Fibroblast of lung (primary cell): ENCODE measurements around the gene NCOA7. TPM values are rescaled to one million over a fixed set of nuclear protein-coding genes. Genes with fewer than 3 reads are reported as not detected.

ENCODE experiments used
- DNase-seq, 2 donors: peaks; one replicate each; pipeline versions ENCODE4 v3.0.0 to v3.0.0-alpha.2; 2010; ENCODE audit warnings: low read depth in 2 of 2
- H2AFZ ChIP-seq: 2 replicates; pipeline ENCODE4 v1.5.1; 2012; ENCODE audit warnings: low read length, control low read depth, inconsistent platforms
- H3K27ac ChIP-seq: 2 replicates; pipeline ENCODE4 v1.5.1; 2011; ENCODE audit warnings: low read length, control low read depth; ENCODE audit not compliant: insufficient read depth
- H3K27me3 ChIP-seq: 2 replicates; pipeline ENCODE4 v1.5.1; 2011; ENCODE audit warnings: mild to moderate bottlenecking, low read length; ENCODE audit not compliant: control insufficient read depth, insufficient read depth
- H3K36me3 ChIP-seq: 2 replicates; pipeline ENCODE4 v1.5.1; 2011; ENCODE audit warnings: low read length; ENCODE audit not compliant: control insufficient read depth, insufficient read depth
- H3K4me1 ChIP-seq: 2 replicates; pipeline ENCODE4 v1.5.1; 2011; ENCODE audit warnings: low read length; ENCODE audit not compliant: control insufficient read depth, insufficient read depth; ENCODE audit errors: extremely low read depth
- H3K4me2 ChIP-seq: 2 replicates; pipeline ENCODE4 v1.5.1; 2011; ENCODE audit warnings: low read length, control low read depth; ENCODE audit not compliant: insufficient read depth; ENCODE audit errors: extremely low read depth
- H3K4me3 ChIP-seq, 4 experiments: fragments of 200-600 bp in 1 of 4; sonication (generic) in 1 of 4; replicated peaks in 1 of 4; 2 replicates each; pipeline ENCODE4 v1.5.1; 2011 to 2016; ENCODE audit warnings: low read length in 4 of 4, low read depth in 3 of 4, mild to moderate bottlenecking in 3 of 4, control low read depth in 2 of 4, inconsistent platforms in 1 of 4, mixed read lengths in 1 of 4; ENCODE audit not compliant: insufficient read depth in 1 of 4; ENCODE audit errors: control extremely low read depth in 1 of 4
- H3K79me2 ChIP-seq: 2 replicates; pipeline ENCODE4 v1.5.1; 2012; ENCODE audit warnings: mild to moderate bottlenecking, low read length, inconsistent platforms; ENCODE audit not compliant: control insufficient read depth, insufficient read depth
- H3K9ac ChIP-seq: 2 replicates; pipeline ENCODE4 v1.5.1; 2011; ENCODE audit warnings: mild to moderate bottlenecking, low read length, control low read depth; ENCODE audit not compliant: insufficient read depth
- H3K9me3 ChIP-seq: 2 replicates; pipeline ENCODE4 v1.5.1; 2012; ENCODE audit warnings: low read depth, low read length; ENCODE audit not compliant: control insufficient read depth, insufficient read depth
- H4K20me1 ChIP-seq: 2 replicates; pipeline ENCODE4 v1.5.1; 2011; ENCODE audit warnings: low read length; ENCODE audit not compliant: control insufficient read depth, insufficient read depth; ENCODE audit errors: extremely low read depth
- CTCF ChIP-seq, 2 donors: IDR thresholded peaks in 1 of 2; conservative IDR thresholded peaks in 1 of 2; 1 replicate in 1 of 2; 2 replicates in 1 of 2; pipeline ENCODE4 v1.5.1; 2011 to 2012; ENCODE audit warnings: low read length in 2 of 2, control low read depth in 1 of 2, inconsistent platforms in 1 of 2, low read depth in 1 of 2, mild to moderate bottlenecking in 1 of 2
- EZH2 ChIP-seq: IDR thresholded peaks from 2 replicates; pipeline ENCODE4 v1.5.1; 2012; ENCODE audit warnings: low read length, control low read depth, mild to moderate bottlenecking; ENCODE audit errors: missing control alignments
- polyA plus RNA-seq, 2 donors: library from polyadenylated mRNA; depleted of rRNA in 1 of 2; stranded (reverse) in 1 of 2; unstranded in 1 of 2; fragments of >200 nt; gene quantifications; 2 replicates each; pipeline ENCODE4 v1.2.1, GENCODE V29; 2011 to 2012; ENCODE audit warnings: missing spikeins in 1 of 2
- total RNA-seq: library from RNA; depleted of rRNA; stranded (reverse); fragments of >200 nt; gene quantifications from 2 replicates; pipeline ENCODE4 v1.2.1, GENCODE V29; 2014

The NCOA7 gene
- total and polyA plus RNA-seq, 2 donors (not counting 1 experiment from before 2014, with no cell fraction given), result 13.7 to 49.9 TPM

DNA sequence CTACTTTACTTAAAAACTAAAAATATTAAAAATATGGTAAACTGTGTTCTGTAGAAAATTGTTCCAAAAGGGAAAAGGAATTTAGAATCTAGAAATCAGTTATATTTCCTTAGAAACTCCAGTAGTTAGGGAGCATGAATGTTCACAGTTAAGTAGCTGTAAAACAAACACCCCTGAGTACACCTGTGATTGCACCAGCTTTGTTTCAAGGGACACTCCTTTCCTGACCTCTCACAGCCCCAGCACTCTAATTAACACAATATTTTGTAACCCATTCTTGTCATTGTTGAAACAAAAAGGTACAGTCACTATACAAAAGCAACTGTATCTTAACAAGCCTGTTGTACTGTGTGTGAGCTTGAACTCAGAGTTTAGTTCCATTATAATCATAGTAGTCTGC lies 72.3 kb downstream of the NCOA7 start:
- DNase-seq, result no peak
- H3K4me1 ChIP-seq, result no peaks in the 10 kb centered on the region
- TF ChIP-seq CTCF (conservative IDR thresholded peaks at IDR 0.05 in 1 of 2, IDR thresholded peaks at IDR 0.05 in 1 of 2; ENCODE audit: low read depth in 1 of 2, low read length in 2 of 2) (no peak), EZH2 (no peak)
- H3K27me3 ChIP-seq, result no peaks in the 10 kb centered on the region
- H3K36me3 ChIP-seq, result no peaks in the 10 kb centered on the region
- H3K79me2 ChIP-seq, result no peaks in the 10 kb centered on the region
- no peak overlapping the region for H3K4me3 ChIP-seq
- no peaks in the 10 kb centered on the region for H4K20me1 ChIP-seq
- no peak overlapping the region for H3K4me2 ChIP-seq
- no peak overlapping the region for H3K27ac ChIP-seq
- no peak overlapping the region for H3K9ac ChIP-seq
- no peak overlapping the region for H2AFZ ChIP-seq
- H3K9me3 ChIP-seq, result no peaks in the 10 kb centered on the region

GRCh38 chr6:125865015-125865414 lies 74.3 kb downstream of the NCOA7 start:
- Histone ChIP-seq H3K36me3 (no peaks in the 10 kb centered on the region), H3K4me1 (no peaks in the 10 kb centered on the region), H3K4me2 (no peak overlapping the region), H3K4me3 (no peak overlapping the region), H3K27ac (no peak overlapping the region), H3K9me3 (no peaks in the 10 kb centered on the region), H4K20me1 (no peaks in the 10 kb centered on the region), H3K9ac (no peak overlapping the region), H3K79me2 (no peaks in the 10 kb centered on the region), H2AFZ (no peak overlapping the region), H3K27me3 (no peaks in the 10 kb centered on the region)
- no peak for DNase-seq
- TF ChIP-seq EZH2 (no peak), CTCF (conservative IDR thresholded peaks at IDR 0.05 in 1 of 2, IDR thresholded peaks at IDR 0.05 in 1 of 2; ENCODE audit: low read depth in 1 of 2, low read length in 2 of 2) (no peak)

DNA sequence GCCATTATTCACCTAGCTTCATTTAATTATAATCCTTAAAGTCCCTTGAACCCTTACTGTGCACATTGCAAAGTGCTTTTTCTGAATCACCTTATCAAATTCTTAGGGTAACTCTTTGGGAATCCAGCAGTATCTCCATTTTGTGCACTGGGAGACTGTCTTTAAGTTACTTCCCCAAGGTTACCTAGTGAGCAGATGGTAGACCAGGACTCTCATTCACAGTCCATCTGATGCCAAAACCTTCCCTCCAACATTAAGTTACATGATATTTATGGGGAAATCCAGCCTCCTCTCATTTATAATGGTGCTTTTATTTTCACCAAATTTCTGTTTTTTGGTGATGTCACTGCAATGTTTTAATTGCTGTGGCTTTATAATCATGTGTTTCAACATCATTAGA lies 75.7 kb downstream of the NCOA7 start:
- Histone ChIP-seq H3K9ac (no peak overlapping the region), H4K20me1 (no peaks in the 10 kb centered on the region), H3K9me3 (no peaks in the 10 kb centered on the region), H3K36me3 (no peaks in the 10 kb centered on the region), H3K27me3 (no peaks in the 10 kb centered on the region), H3K79me2 (no peaks in the 10 kb centered on the region), H3K4me1 (no peaks in the 10 kb centered on the region), H3K27ac (no peak overlapping the region), H3K4me2 (no peak overlapping the region), H2AFZ (no peak overlapping the region), H3K4me3 (no peak overlapping the region)
- TF ChIP-seq EZH2 (no peak), CTCF (conservative IDR thresholded peaks at IDR 0.05 in 1 of 2, IDR thresholded peaks at IDR 0.05 in 1 of 2; ENCODE audit: low read depth in 1 of 2, low read length in 2 of 2) (no peak)
- no peak for DNase-seq
